ENCODE measurements around the gene CDH4. TPM values are rescaled to one million over a fixed set of nuclear protein-coding genes. Genes with fewer than 3 reads are reported as not detected.

Gene CDH4
- total and polyA plus RNA-seq, 2 of the 4 experiments (the other 2 are of a cell fraction): 1.6 to 3.5 TPM

DNA sequence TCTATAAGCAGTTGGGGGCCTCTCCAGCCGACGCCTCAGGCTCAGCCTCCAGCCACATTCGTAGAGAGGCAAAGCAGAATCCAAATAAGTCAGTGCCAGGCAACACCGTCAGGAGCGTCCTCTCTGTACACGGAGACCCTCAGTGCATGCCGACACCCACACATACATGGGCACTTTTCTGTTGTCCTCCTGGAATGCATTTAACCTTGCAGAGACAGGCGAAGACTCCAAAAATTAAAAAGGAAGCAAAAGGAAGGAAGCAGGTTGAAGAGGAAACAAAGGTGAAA, 487.7 kb downstream of the CDH4 start:
- ChIA-PET POLR2A (ENCODE audit: unreplicated experiment) (no interaction called here), CTCF (no interaction called here)
- H3K36me3 ChIP-seq (ENCODE audit: control insufficient read depth, insufficient read depth, low read length): no peaks in the 10 kb centered on the region
- no peak overlapping the region for H4K91ac ChIP-seq (ENCODE audit: insufficient read depth, low read depth, low read length)
- H2BK120ac ChIP-seq (ENCODE audit: low read depth, low read length): no peak overlapping the region
- H3K14ac ChIP-seq (replicated peaks; ENCODE audit: low read depth, low read length): no peak overlapping the region
- no peaks in the 10 kb centered on the region for H4K20me1 ChIP-seq (ENCODE audit: insufficient read depth, low read length)
- no peak overlapping the region for H2AFZ ChIP-seq (replicated peaks; ENCODE audit: low read length, poor library complexity)
- no peak overlapping the region for H2BK15ac ChIP-seq (ENCODE audit: low read depth, low read length)
- no peak overlapping the region for H3K4me2 ChIP-seq (ENCODE audit: low read depth, low read length)
- H4K8ac ChIP-seq (ENCODE audit: low read depth in 2 of 2, low read length in 2 of 2): no peak overlapping the region
- H4K5ac ChIP-seq (ENCODE audit: low read depth, low read length): no peak overlapping the region
- H3K4me3 ChIP-seq (ENCODE audit: insufficient read depth, low read depth, low read length): no peak overlapping the region
- no peak overlapping the region for H2BK20ac ChIP-seq (ENCODE audit: low read depth, low read length)
- DNase-seq (no peak), ATAC-seq (ENCODE audit: low read depth) (no peak)
- H3K23ac ChIP-seq (ENCODE audit: low read depth, low read length): no peak overlapping the region
- no peaks in the 10 kb centered on the region for H3K79me1 ChIP-seq (ENCODE audit: low read depth in 1 of 2, low read length in 2 of 2)
- no peaks in the 10 kb centered on the region; the same call in 1 of the 2 replicates for H3K27me3 ChIP-seq (ENCODE audit: control insufficient read depth, insufficient read depth, low read length)
- H2AK5ac ChIP-seq (ENCODE audit: low read depth, low read length): no peak overlapping the region
- no peak overlapping the region for H3K27ac ChIP-seq (ENCODE audit: insufficient read depth, low read length)
- intact Hi-C loops (cut with micrococcal nuclease) (loop anchor here (5.0 kb wide), 1 partner anchor 148 kb away; no protein-coding TSS in a partner anchor), dilution Hi-C loops (cut with HindIII; ENCODE audit: low sequenced_read_pairs, unreplicated experiment) (no loop called here), in situ Hi-C loops (cut with MboI; ENCODE audit: low sequenced_read_pairs) (no loop called here)
- H3K9me1 ChIP-seq (ENCODE audit: insufficient read depth, low read length): no peaks in the 10 kb centered on the region
- H3K9me3 ChIP-seq (ENCODE audit: control insufficient read depth, insufficient read depth, low read length): no peaks in the 10 kb centered on the region
- H3K9ac ChIP-seq (ENCODE audit: low read depth, low read length): no peak overlapping the region
- BruUV-seq (replicated peaks): no TSS peak
- WGBS, 2 experiments (ENCODE audit: extremely low coverage in 2 of 2, insufficient read length in 1 of 2): 93% methylated on average over 3 of the region's 8 CpGs; no CpG with 5 or more reads in 1 of the 2 experiments
- no peak overlapping the region for H3K4ac ChIP-seq (ENCODE audit: low read depth, low read length)
- no peak overlapping the region for H3K56ac ChIP-seq (ENCODE audit: extremely low read depth, insufficient read depth, low read length)
- no peaks in the 10 kb centered on the region; the same call in 1 of the 2 replicates for H3K4me1 ChIP-seq (ENCODE audit: control insufficient read depth, insufficient read depth, low read length)
- H3K18ac ChIP-seq (ENCODE audit: low read depth, low read length): no peak overlapping the region
- TF ChIP-seq CHD1 (IDR thresholded peaks at IDR 0.05; ENCODE audit: low read depth, low read length) (no peak), RAD21 (IDR thresholded peaks at IDR 0.05; ENCODE audit: low read length) (no peak), USF2 (IDR thresholded peaks at IDR 0.05; ENCODE audit: low read depth, low read length) (no peak), POLR2A (IDR thresholded peaks at IDR 0.05; ENCODE audit: low read depth, low read length) (no peak), MAZ (IDR thresholded peaks at IDR 0.05; ENCODE audit: borderline replicate concordance, low read depth, low read length) (no peak), ELK1 (IDR thresholded peaks at IDR 0.05; ENCODE audit: borderline replicate concordance, low read depth, low read length) (no peak), RCOR1 (IDR thresholded peaks at IDR 0.05; ENCODE audit: insufficient replicate concordance, low read length) (no peak), NFE2L2 (IDR thresholded peaks at IDR 0.05; ENCODE audit: low read depth, low read length) (no peak), FOS (IDR thresholded peaks at IDR 0.05; ENCODE audit: low read depth, low read length) (no peak), SMC3 (IDR thresholded peaks at IDR 0.05; ENCODE audit: low read depth, low read length) (no peak)
- H2BK5ac ChIP-seq (ENCODE audit: low read depth, low read length, poor library complexity, severe bottlenecking): no peak overlapping the region
- H2AK9ac ChIP-seq (replicated peaks; ENCODE audit: low read depth, low read length, poor library complexity): no peak overlapping the region

All from IMR-90 (cell line).